HG03469 (cell line): ENCODE data around the gene ENAH.
"Not testable (repeated sequence)": the region's sequence is repeated elsewhere in the genome, so short reads cannot be mapped to it uniquely, and the experiment has no call there.

ENCODE experiments used
- ATAC-seq: cut with Tn5 transposase; IDR thresholded peaks from one replicate; pipeline ENCODE4 v1.9.1; 2021; ENCODE audit warnings: mild to moderate bottlenecking, moderate library complexity, moderate number of reproducible peaks; ENCODE audit not compliant: unreplicated experiment

The ENAH gene

DNA sequence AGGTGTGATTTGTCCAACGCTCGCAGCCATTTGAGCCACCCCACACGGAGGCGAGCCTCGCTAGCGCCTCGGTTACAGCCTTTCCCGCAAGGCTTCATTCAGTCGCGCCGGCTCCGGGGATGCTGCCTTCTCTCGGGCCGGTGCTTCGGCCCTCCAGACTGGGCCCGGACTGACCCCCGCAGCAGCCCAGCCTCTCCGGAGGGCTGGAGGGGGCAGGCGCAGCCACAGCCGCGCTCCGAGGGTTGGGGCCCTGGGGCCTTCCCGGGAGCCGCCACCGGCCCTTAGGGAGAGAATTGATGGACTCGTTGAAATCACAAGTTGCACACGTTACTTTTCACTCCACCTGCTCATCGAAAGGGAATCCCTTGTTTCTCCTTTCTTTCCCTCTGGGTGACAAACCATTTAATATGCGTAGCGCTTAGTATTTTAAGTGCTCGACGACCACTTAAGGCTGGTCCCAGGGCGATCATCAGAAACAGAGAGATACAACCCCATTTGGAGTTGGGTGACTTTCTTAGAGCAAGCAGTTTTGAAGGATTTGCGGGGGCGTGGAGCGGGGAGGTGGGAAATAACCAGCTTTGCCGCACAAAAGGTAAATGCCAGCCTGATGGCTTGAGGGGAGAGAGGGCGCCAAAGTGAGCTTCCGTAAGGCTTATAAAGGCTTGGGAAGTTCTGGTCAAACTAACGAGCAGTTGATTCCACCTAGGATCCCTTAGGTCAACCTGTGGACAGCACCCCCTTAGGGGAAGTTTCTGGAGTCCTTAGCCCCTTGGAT, 24.6 kb upstream of the ENAH start:
- ATAC-seq = no peak

DNA sequence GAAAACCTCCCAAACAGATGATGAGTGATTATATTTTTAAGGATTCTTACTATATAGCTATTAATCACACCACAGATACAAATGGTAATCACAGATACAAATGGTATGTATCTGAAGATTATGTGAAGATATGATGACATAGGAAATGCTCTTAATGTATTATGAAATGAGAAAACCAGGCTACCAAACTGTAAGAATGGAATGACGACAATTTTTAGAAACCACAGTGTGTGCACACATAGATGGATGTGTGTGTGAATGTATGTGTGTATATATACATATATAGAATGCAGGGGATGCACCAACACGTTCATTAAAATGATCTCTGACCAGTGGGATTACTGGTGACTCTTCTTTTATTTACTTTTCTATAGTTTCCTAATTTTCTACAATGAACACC, 21.5 kb upstream of the ENAH start:
- ATAC-seq = no peak

DNA sequence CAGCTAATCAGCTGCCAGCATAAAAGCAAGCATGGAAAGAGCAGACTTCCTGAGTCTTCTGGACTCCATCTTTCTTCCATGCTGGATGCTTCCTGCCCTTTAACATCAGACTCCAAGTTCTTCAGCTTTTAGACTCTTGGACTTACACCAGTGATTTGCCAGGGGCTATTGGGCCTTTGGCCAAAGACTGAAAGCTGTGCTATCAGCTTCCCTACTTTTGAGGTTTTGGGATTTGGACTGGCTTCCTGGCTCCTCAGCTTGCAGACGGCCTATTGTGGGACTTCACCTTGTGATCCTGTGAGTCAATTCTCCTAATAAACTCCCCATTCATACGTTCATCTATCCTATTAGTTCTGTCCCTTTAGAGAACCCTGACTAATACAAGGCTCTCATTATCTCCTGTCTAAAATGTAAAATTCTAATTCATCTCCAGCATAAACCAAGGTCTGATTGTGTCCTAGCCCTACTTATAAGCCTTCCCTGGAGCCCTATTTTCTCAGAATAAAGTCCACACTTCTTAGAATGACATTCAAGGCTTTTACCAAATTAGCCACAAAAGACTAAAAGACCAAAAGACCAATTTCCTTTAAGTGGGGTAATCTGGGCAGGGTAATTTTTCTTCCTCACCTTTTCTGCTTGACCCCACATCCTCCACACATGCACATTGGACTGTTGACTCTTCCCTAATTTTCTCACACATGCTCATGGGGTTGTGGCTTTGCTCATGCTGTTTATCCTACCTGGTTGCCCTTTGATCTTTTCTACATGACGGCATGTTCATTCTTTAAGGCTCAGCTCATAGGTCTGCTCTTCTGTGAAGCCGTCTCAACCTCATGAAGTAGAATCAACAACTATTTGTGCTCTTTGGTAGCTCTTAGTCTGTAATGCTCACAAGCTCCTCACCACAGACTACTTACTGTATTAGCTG, 18.1 kb upstream of the ENAH start:
- no peak for ATAC-seq

DNA sequence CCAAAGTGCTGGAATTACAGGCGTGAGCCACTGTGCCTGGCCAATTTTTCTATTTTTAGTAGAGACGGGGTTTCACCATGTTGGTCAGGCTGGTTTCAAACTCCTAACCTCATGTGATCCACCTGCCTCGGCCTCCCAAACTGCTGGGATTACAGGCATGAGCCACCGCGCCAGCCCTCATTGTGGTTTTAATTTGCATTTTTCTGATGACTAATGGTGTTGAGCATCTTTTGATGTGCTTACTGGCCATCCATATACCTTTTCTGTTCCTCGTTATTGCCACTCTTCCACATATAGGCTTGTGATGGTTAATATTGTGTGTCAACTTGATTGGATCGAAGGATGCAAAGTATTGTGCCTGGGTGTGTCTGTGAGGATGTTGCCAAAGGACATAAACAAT, 17.4 kb upstream of the ENAH start:
- ATAC-seq = no peak

DNA sequence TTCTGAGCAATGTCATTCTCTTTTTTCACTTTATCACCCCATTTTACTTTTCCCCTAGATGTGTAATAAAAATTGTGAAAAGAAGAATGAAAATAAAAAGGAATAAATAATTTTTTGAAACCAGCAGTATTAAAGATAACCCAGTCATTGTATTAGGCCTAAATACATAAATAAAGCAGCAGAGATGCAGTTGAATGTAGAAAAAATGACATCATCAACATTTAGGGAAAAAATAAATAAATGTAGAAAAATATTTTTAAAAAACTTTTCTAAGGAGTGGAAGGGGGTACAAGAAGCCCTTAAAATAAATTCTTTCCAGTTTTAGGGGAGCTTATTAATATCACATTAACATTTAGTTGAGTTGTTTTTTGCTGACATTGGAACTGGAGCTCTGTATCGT, 15.3 kb upstream of the ENAH start:
- no peak for ATAC-seq

DNA sequence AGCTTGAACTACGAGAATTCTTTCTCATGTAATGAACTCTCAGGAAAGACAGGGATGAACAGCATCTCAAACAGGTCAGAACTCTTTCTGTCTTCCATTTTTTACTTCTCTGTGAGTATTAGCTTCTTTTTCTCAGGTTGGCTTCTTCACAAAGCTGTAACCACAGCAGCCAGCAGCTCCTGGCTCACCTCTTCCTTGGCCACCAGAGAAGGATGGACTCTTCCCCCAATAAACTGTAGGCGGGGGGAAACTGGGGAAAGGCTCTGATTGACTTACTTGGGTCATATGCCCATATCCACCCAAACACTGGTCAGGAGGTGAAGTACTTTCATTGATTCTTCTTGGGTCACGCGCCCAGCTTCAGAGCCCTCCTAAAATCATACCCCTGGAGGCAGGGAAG, 14.4 kb upstream of the ENAH start:
- no peak for ATAC-seq

DNA sequence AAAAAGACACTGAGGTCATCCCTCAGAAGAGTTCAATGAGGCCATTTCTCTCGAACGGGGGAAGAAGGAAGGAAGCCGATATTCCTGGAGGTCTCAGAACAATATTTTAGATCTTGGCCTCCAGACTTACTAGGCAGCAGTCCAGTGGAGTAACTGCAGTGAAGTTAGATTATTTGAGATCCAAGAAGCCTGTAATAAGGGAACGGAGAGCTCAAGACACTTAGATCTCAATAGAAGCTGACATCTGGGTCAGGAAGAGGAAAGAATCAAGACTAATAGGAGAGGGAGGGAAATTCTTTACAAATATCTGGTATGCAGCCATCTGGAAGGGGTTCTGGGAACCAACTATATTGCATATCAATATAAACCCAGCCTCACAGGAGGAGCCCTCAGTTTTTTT, 13.6 kb upstream of the ENAH start:
- ATAC-seq = no peak

DNA sequence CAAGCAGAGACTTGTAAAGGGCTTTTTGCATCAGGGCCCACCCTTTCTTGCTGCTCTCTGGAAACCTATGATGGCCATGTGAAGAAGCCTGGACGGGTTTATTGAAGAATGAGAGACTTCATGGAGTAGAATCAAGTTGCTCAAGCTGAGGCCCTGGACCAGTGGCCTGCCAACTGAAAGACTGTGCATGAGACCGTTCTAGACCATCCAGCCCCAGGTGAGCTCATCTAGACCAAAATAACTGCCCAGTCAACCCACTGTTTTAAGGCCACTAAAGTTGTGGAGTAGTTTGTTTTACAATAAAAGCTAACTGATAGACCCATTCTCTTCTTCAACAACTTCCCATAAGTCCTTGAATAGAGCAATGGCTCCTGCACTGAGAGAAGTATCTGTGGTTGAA, 11.8 kb upstream of the ENAH start:
- ATAC-seq = no peak

DNA sequence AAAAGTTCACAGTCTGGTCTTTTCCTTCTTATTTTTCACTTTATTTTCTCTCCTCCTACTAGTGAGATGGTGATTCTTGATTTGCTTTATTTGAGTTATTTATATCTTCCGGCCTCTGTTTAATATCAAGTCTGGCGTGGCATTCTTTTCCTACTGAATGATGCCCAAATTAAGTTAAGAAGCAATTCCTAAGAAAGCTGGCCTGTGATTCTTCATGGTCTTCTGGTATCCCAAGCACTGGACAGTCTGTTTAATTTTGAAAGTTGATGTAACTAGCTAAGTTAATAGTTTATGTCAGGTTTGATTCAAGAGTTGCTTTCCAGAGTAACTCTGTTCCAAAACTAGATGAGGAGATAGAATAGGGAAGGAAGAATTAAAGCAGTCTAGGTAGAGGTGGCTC, 9.2 kb upstream of the ENAH start:
- ATAC-seq = no peak

DNA sequence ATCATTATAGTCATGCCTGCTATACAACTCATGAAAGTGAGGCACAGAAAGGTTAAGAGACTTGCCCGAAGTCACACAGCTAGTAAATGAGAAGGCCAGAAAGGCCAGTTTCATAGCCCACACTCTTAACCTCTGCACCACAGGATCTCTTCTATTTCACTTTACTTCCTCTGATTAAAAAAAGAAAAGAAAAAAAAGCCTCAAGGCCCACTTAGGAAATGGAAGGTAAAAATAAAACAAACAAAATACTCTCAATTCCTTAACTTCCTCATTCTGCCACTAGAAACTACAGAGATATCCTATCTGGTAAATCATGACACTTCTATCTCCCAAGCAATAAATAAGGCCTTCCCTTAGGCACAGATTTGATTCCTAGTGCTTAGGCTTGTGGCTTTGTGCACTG, 7.6 kb upstream of the ENAH start:
- no peak for ATAC-seq

DNA sequence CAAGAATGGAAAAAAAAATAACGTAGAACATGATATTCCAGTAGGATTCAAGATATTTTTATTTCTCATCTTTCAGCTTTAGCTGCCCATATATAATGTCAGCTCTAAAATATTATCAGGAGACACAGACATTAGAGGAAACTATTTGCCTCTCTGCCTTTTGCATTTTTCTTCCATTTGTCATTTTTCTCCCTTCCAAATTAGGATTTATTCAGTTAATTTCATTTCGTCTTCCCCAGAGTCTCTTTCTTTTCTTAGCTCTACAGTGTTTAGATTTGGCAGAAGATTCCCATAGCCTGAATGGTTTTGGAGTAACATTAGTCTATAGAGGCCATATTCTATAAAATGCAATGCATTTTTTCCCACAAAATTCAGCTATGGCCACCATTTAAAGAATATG, 5.1 kb upstream of the ENAH start:
- no peak for ATAC-seq

DNA sequence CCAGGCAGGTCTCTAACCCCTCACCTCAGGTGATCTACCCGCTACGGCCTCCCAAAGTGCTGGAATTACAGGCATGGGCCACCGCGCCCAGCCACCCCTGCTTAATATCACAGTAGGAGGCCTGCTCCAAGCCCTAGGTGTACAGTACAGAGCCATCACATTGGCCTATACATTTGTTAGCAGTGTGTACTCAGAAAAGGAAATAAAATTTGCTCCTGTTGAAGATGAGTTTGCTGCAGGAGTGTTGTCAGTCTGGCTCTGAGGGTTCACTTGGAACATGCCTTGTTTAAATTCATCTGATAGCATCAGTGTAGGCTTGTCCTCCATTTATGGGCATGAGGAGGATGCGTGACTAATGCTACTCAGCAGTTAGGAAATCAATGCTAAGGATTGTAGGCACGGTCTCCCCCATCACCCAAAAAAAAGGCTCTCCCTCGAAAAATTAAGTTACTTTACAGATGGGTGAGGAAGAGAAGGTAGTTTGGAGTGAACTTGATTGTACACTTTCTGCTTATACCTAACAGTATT, 4.6 kb upstream of the ENAH start:
- ATAC-seq = no peak

DNA sequence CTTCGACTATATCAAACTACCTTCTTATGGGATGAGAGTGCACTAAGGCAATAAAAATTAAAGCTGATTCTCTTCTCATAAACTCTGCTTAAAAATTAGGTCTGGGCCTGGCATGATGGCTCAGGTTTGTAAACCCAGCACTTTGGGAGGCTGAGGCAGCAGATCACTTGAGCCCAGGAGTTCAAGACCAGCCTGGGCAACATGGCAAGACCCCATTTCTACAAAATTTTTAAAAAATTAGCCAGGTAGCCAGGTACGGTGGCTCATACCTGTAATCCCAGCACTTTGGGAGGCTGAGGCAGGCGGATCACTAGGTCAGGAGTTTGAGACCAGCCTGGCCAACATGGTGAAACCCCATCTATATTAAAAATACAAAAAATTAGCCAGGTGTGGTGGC, 3.3 kb upstream of the ENAH start:
- ATAC-seq = not testable (repeated sequence)

DNA sequence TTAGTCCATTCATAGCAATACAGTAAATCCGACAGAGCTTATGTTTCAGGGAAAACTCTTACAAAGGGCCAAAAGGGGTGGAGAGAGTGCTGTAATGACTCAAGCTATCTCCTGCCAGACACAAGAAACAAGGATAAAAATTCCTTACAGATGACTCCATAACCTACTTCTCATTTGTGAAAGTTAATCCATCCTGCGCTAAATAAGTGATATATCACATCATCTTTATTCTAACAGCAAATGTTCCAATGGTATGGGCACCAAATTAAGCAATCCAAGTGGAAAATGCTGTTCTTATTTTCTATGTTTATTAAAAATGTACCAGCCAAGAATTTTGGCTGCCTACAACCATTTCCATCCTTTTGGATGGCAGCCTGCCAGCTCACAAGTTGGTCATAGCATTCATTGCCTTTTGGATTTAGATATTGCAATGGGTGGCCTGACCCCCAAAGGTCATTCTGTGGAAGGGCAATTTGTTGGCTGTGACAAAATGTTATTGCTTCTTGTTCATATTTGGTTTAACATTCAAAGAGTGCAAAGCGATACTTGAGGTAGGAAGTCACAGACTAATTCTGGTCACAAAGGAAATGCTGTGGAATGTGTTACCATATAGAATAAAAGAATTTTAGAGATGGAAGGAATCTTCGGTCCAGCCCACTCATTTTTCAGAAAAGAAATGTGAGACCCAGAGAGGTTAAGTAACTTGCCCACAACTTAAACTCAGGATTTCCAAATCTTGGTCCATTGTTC, 2.8 kb upstream of the ENAH start:
- ATAC-seq = no peak

DNA sequence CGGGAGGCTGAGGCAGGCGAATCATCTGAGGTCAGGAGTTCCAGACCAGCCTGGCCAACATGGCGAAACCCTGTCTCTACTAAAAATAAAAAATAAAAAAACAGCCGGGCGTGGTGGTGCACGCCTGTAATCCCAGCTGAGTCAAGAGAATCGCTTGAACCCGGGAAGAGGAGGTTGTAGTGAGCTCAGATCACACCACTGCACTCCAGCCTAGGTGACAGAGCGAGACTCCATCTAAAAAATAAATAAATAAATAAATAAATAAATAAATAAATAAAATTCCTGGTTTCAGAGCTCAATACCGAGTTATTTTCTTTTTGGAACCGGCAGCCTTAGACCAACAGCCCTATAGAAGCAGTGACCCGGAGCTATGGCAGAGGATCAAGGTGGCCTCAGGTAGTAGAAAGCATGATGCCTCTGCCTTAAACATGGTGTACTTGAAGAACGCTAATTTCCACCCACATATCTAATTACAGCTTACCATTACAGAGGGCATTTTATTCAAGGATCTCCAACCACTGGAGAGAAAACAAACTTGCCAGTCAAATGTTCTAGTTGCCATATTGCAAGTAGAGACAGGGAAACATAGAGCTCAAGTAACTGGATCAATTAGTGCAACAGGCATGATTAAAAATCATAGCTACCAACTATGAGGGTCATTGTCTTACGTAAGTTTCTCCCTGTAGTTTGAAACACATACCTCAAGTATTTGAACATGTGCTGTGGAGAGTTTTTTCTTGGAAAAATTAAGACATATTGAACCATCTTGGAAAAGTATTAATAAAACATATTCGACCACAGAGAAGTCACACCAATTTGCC, 2.0 kb upstream of the ENAH start:
- no peak for ATAC-seq

DNA sequence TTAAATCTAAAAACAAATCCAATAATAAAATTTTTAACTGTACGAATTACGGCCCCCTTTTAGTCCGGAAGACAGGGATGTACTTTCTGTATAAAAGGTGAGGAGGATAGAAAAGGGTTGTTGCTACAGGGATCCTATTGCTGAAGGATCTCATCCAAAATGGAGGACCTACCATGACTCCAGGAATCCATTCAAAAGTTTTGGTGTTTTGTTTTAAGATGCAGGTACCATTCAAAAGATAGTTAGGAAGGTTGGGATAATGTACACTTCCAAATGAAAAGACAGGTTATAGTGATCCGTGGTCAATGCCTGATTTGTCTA, 1.3 kb upstream of the ENAH start:
- no peak for ATAC-seq

DNA sequence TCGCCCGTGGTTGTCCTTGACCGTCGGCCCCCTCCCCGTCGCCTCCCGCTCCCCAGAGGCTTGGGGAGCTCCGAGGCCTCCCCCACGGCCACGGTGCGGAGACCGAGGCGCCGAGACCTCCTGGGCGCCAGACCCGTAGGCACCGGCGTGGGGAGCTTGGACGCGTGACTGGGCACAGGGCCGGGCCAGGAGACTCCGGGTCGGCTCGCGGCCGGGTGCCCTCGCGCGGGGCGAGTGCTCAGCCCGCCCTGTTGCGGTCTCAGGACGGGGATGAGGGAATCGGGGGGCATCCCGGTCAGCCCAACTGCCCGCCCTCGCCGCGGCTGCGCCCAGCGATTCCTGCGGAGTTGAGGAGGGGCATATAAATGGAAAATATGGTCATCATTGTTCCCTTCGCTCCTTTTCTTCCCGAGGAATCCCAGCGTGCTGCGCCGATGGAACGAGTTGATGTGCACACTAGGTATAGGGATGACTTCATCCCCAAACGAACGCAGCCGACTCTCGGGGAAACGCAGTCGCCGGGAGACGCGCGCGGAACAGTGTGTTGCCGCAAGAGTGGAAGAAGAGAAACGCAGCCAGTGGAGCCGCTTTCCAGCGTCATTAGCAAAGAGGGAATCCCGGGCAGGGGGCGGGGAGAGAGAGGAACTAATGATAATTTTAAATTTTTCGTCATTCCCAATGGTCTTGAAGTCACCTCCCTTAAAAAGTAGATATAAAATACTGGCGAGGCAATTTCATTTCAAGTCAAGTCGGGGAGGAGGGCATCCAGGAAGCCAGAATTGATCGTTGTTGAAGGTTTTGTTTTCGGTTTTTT, 747 bp upstream of the ENAH start:
- ATAC-seq = no peak

DNA sequence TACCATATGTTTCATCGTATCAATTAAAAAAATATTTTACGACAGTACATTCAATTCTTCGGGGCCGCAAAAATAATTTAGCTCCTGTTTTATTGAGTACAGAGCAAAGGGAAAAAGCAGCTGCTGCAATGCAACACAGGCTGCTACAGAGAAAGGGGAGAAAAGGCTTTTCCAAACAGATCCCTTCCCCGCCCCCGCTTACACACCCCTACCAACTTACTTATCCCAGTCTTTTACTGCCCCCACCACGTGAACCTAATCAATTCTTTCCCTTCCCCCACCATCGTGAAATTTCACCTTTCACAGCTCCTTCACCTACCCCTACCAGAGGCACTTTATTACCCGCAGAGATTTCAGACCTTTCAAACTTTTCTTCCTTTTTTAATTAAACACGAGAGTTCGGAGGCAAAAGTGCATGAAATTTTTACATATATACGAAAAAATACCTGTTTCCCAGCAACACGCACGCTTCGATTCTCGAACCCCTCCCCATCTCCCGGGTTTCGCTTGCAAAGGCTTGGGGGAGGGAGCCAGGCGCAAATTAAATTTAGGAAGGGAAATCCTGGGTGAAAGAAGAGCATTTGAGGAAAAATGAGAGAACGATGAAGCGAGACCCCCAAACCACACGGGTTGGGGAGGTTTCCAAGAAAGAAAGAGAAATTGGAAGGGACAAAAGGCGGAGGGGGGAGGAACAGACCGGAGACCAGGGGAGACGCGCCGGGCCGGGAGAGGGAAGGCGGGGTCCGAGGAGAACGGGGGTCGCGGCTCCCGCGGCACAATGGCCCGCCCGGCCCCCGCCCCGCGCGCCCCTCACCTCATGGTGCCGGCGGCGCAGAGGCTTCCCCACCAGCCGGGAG, 823 bp downstream of the ENAH start:
- no peak for ATAC-seq

DNA sequence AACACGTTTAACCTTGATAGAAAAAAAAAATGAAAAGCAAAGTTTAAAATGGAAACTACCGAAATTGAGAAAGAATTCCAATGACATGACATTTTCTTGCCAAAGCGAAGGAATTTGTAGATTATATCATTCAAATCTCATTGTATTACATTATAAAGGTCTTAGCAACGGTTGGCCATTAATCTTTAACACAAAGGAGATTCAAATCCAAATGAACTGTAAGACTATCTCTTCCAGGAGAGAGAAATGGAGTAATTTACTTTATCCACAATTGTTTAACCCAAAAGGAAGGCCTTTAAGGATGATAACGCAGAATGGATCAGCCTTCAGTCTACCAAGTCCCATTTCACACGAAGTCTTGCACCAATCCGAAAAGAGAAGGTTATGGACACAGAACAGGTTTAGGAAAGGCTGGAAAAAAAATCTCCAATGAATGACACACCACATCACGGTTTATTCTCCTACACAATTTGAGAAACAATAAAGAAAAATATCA, 1.5 kb downstream of the ENAH start:
- no peak for ATAC-seq
